Measurements from ENCODE around the gene NFIX. TPM values are rescaled to one million over a fixed set of nuclear protein-coding genes. Genes with fewer than 3 reads are reported as not detected.
"Not testable (repeated sequence)": the region's sequence is repeated elsewhere in the genome, so short reads cannot be mapped to it uniquely, and the experiment has no call there.

Gene NFIX
- total RNA-seq, 3 donors from 2014 or later (not counting 1 experiment from before 2014, with no cell fraction given) = 0.61 to 2.1 (median 1.3) TPM

GRCh38 chr19:12949363-12950283, 45.7 kb upstream of the NFIX start:
- intact Hi-C loops (cut with micrococcal nuclease) = no loop called here
- peak overlapping the region in 1 of 2 donors; percentile 41 for H3K27ac Mint-ChIP-seq

GRCh38 chr19:12952050-12952449, 43.2 kb upstream of the NFIX start:
- Histone ChIP-seq H3K36me3 (ENCODE audit: control insufficient read depth, insufficient read depth, low read length) (peaks cover 61% of the 10 kb centered on the region), H3K4me1 (ENCODE audit: control insufficient read depth, insufficient read depth, low read length) (peaks cover 19% of the 10 kb centered on the region)
- intact Hi-C loops (cut with micrococcal nuclease); H3K4me3 Mint-ChIP-seq; DNase-seq; H3K9me3 Mint-ChIP-seq; H3K9me3 ChIP-seq (ENCODE audit: control insufficient read depth, insufficient read depth, low read length); H3K27ac ChIP-seq (ENCODE audit: low read length); H3K27me3 ChIP-seq (ENCODE audit: control insufficient read depth, insufficient read depth, low read length); H3K27me3 Mint-ChIP-seq (ENCODE audit: low read depth in 2 of 2); H3K36me3 Mint-ChIP-seq; ATAC-seq; H3K4me3 ChIP-seq (ENCODE audit: low read length): not testable (repeated sequence)
- Mint-ChIP-seq H3K4me1 (peaks cover 23 to 29% of the 10 kb centered on the region in 2 donors), H3K27ac (peak overlapping the region in 1 of 2 donors; percentile 41)
- WGBS (ENCODE audit: insufficient coverage) = 92% methylated on average over 6 of the region's 6 CpGs

More at GRCh38 chr19:12949363-12950283, 45.7 kb upstream of the NFIX start:
- Histone ChIP-seq H3K27ac (ENCODE audit: low read length) (no peak overlapping the region), H3K4me3 (ENCODE audit: low read length) (no peak overlapping the region), H3K4me1 (ENCODE audit: control insufficient read depth, insufficient read depth, low read length) (peaks cover 26% of the 10 kb centered on the region), H3K9me3 (ENCODE audit: control insufficient read depth, insufficient read depth, low read length) (no peaks in the 10 kb centered on the region), H3K36me3 (ENCODE audit: control insufficient read depth, insufficient read depth, low read length) (peaks cover 65% of the 10 kb centered on the region), H3K27me3 (ENCODE audit: control insufficient read depth, insufficient read depth, low read length) (no peaks in the 10 kb centered on the region)
- H3K36me3 Mint-ChIP-seq = no peaks in the 10 kb centered on the region
- 94% methylated on average over 16 of the region's 16 CpGs for WGBS (ENCODE audit: insufficient coverage)
- no peak overlapping the region for H3K4me3 Mint-ChIP-seq
- TF ChIP-seq CTCF (IDR thresholded peaks at IDR 0.05) = no peak
- no peak for DNase-seq
- ATAC-seq = no peak
- H3K4me1 Mint-ChIP-seq = peaks cover 22 to 24% of the 10 kb centered on the region in 2 donors
- H3K27me3 Mint-ChIP-seq (ENCODE audit: low read depth in 2 of 2) = no peaks in the 10 kb centered on the region
- H3K9me3 Mint-ChIP-seq = no peaks in the 10 kb centered on the region

GRCh38 chr19:12952488-12953137, 42.7 kb upstream of the NFIX start:
- DNase-seq (no peak), ATAC-seq (no peak)
- no peak overlapping the region for H3K27ac Mint-ChIP-seq
- peaks cover 59% of the 10 kb centered on the region for H3K36me3 ChIP-seq (ENCODE audit: control insufficient read depth, insufficient read depth, low read length)
- 85% methylated on average over 7 of the region's 12 CpGs for WGBS (ENCODE audit: insufficient coverage)
- H3K4me1 ChIP-seq (ENCODE audit: control insufficient read depth, insufficient read depth, low read length) = peaks cover 19% of the 10 kb centered on the region
- H3K4me3 Mint-ChIP-seq = no peak overlapping the region
- no peaks in the 10 kb centered on the region for H3K9me3 ChIP-seq (ENCODE audit: control insufficient read depth, insufficient read depth, low read length)
- H3K27ac ChIP-seq (ENCODE audit: low read length) = no peak overlapping the region
- H3K4me1 Mint-ChIP-seq = peaks cover 23 to 29% of the 10 kb centered on the region in 2 donors
- no peaks in the 10 kb centered on the region for H3K36me3 Mint-ChIP-seq
- intact Hi-C loops (cut with micrococcal nuclease) = no loop called here
- no peaks in the 10 kb centered on the region for H3K27me3 Mint-ChIP-seq (ENCODE audit: low read depth in 2 of 2)
- no peak overlapping the region for H3K4me3 ChIP-seq (ENCODE audit: low read length)
- TF ChIP-seq CTCF (IDR thresholded peaks at IDR 0.05) = no peak
- no peaks in the 10 kb centered on the region for H3K9me3 Mint-ChIP-seq
- H3K27me3 ChIP-seq (ENCODE audit: control insufficient read depth, insufficient read depth, low read length) = no peaks in the 10 kb centered on the region

GRCh38 chr19:12953138-12953798, 42.0 kb upstream of the NFIX start:
- Histone ChIP-seq H3K27me3 (ENCODE audit: control insufficient read depth, insufficient read depth, low read length) (no peaks in the 10 kb centered on the region), H3K36me3 (ENCODE audit: control insufficient read depth, insufficient read depth, low read length) (peaks cover 53% of the 10 kb centered on the region), H3K9me3 (ENCODE audit: control insufficient read depth, insufficient read depth, low read length) (no peaks in the 10 kb centered on the region), H3K27ac (ENCODE audit: low read length) (no peak overlapping the region), H3K4me1 (ENCODE audit: control insufficient read depth, insufficient read depth, low read length) (peaks cover 17% of the 10 kb centered on the region), H3K4me3 (ENCODE audit: low read length) (no peak overlapping the region)
- Mint-ChIP-seq H3K36me3 (no peaks in the 10 kb centered on the region), H3K27me3 (ENCODE audit: low read depth in 2 of 2) (no peaks in the 10 kb centered on the region), H3K27ac (peak overlapping the region in 1 of 2 donors; percentile 18), H3K4me1 (peaks cover 23 to 29% of the 10 kb centered on the region in 2 donors), H3K9me3 (no peaks in the 10 kb centered on the region), H3K4me3 (no peak overlapping the region)
- WGBS (ENCODE audit: insufficient coverage) = 86% methylated on average over 10 of the region's 11 CpGs
- ATAC-seq (no peak), DNase-seq (no peak)
- TF ChIP-seq CTCF (IDR thresholded peaks at IDR 0.05) = no peak
- intact Hi-C loops (cut with micrococcal nuclease) = no loop called here

Measured in natural killer cell (primary cell).